ENCODE measurements around the gene PPP1CA. TPM values are rescaled to one million over a fixed set of nuclear protein-coding genes. Genes with fewer than 3 reads are reported as not detected.

Gene PPP1CA
- polyA plus RNA-seq, 5 donors: 99.0 to 167 (median 115) TPM

- DNase-seq: no peak
Measured at GRCh38 chr11:67389477-67389876, 12.2 kb downstream of the PPP1CA start.

- DNase-seq: no peak
Measured at GRCh38 chr11:67387518-67387917, 14.1 kb downstream of the PPP1CA start.

GRCh38 chr11:67387069-67387468 is 14.6 kb downstream of the PPP1CA start:
- no peak for DNase-seq

- no peak for DNase-seq
Measured at GRCh38 chr11:67384851-67385366, 16.7 kb downstream of the PPP1CA start.

GRCh38 chr11:67382276-67383136 is 19.2 kb downstream of the PPP1CA start:
- DNase-seq: peak in 1 of 2 donors; percentile 70

GRCh38 chr11:67381244-67381972 is 20.2 kb downstream of the PPP1CA start:
- no peak for DNase-seq

GRCh38 chr11:67379061-67380058 is 22.3 kb downstream of the PPP1CA start:
- DNase-seq: no peak

- no peak for DNase-seq
Measured at GRCh38 chr11:67378544-67378943, 23.1 kb downstream of the PPP1CA start.

GRCh38 chr11:67376873-67377808 is 24.5 kb downstream of the PPP1CA start:
- no peak for DNase-seq

- DNase-seq: no peak
Measured at GRCh38 chr11:67376063-67376820, 25.4 kb downstream of the PPP1CA start.

GRCh38 chr11:67375320-67376055 is 26.2 kb downstream of the PPP1CA start:
- DNase-seq: no peak

GRCh38 chr11:67374571-67375281 is 26.9 kb downstream of the PPP1CA start:
- no peak for DNase-seq

GRCh38 chr11:67373648-67374570 is 27.7 kb downstream of the PPP1CA start:
- DNase-seq: peak in 1 of 2 donors; percentile 62

GRCh38 chr11:67372993-67373647 is 28.5 kb downstream of the PPP1CA start, which contains the start of gene CLCF1:
TSS of gene CLCF1 (minus strand) at chr11:67373598. CDS start at chr11:67373539, 59 bp downstream.
- DNase-seq: peak in 1 of 2 donors; percentile 80

GRCh38 chr11:67372321-67372992 is 29.2 kb downstream of the PPP1CA start:
- DNase-seq: no peak

- no peak for DNase-seq
Measured at GRCh38 chr11:67371911-67372320, 29.7 kb downstream of the PPP1CA start.

All from right lung (tissue), 5 donors.